Activated CD8-positive, alpha-beta T cell treated with anti-CD3 and anti-CD28 coated beads, Interleukin-2, amount 10 ng/mL, durations not matched to agents 7 days and 5 days (primary cell): ENCODE measurements around the gene CHD2. TPM values are rescaled to one million over a fixed set of nuclear protein-coding genes. Genes with fewer than 3 reads are reported as not detected.
"Not testable (repeated sequence)": the region's sequence is repeated elsewhere in the genome, so short reads cannot be mapped to it uniquely, and the experiment has no call there.

Source experiments
- ATAC-seq: fragments of 150-1000 bp; cut with Tn5 transposase; one replicate; pipeline ENCODE4 v1.10.0; 2021; ENCODE audit warnings: moderate library complexity
- CTCF ChIA-PET: fragments of 350-600 bp; sonication (Branson Sonifier 250); formaldehyde crosslinking; loops from one replicate; lab custom pipeline; 2021; ENCODE audit warnings: antibody characterized with exemption; lab: Charles Lee
- POLR2A ChIA-PET: fragments of 350-600 bp; sonication (Branson Sonifier 250); formaldehyde crosslinking; loops from one replicate; lab custom pipeline; 2021; ENCODE audit warnings: antibody characterized with exemption; lab: Charles Lee
- DNase-seq: peaks from one replicate; pipeline ENCODE4 v3.0.0-alpha.2; 2020
- H3K27ac Mint-ChIP-seq: one replicate; pipeline ENCODE4 v1.8.0; 2021; ENCODE audit warnings: mild to moderate bottlenecking, mixed read lengths
- H3K27me3 Mint-ChIP-seq: one replicate; pipeline ENCODE4 v1.8.0; 2021; ENCODE audit warnings: low read depth, mixed read lengths
- H3K36me3 Mint-ChIP-seq: one replicate; pipeline ENCODE4 v1.8.0; 2021; ENCODE audit warnings: low read depth, mixed read lengths
- H3K4me1 Mint-ChIP-seq: one replicate; pipeline ENCODE4 v1.8.0; 2021; ENCODE audit warnings: low read depth, mixed read lengths
- H3K4me3 Mint-ChIP-seq: one replicate; pipeline ENCODE4 v1.8.0; 2021; ENCODE audit warnings: mild to moderate bottlenecking, mixed read lengths
- H3K9me3 Mint-ChIP-seq: one replicate; pipeline ENCODE4 v1.8.0; 2022; ENCODE audit warnings: mixed read lengths; ENCODE audit not compliant: insufficient read depth
- total RNA-seq, 2 experiments: library from RNA; stranded (reverse); gene quantifications; one replicate each; pipeline ENCODE4 v1.2.3, GENCODE V29; 2021

Gene CHD2
- total RNA-seq, 2 experiments from 2014 or later = 137 to 144 TPM

GRCh38 chr15:92917598-92918407 lies 17.7 kb downstream of the CHD2 start:
- Mint-ChIP-seq H3K27me3 (no peaks in the 10 kb centered on the region), H3K9me3 (no peaks in the 10 kb centered on the region), H3K27ac (peak overlapping the region; percentile 79), H3K36me3 (peaks cover 70% of the 10 kb centered on the region), H3K4me3 (peak overlapping the region; percentile 12), H3K4me1 (peaks cover 84% of the 10 kb centered on the region)
- ChIA-PET POLR2A (interaction anchor here (1.0 to 8.9 kb wide), 6 partner anchors 13 to 121 kb away, joined by 3 to 123 read pairs (median 54); partner anchors contain the start of gene CHD2), CTCF (interaction anchor here (0.6 to 7.5 kb wide), 31 partner anchors 9 to 202 kb away, joined by 3 to 90 read pairs (median 4); partner anchors contain the start of gene CHD2)
- DNase-seq = peak; percentile 97
- ATAC-seq = peak; percentile 36

GRCh38 chr15:92918881-92919280 lies 18.8 kb downstream of the CHD2 start:
- Mint-ChIP-seq H3K4me1 (peaks cover 81% of the 10 kb centered on the region), H3K36me3 (peaks cover 71% of the 10 kb centered on the region)
- not testable (repeated sequence) for H3K9me3 Mint-ChIP-seq, H3K4me3 Mint-ChIP-seq, ATAC-seq, H3K27ac Mint-ChIP-seq, DNase-seq, H3K27me3 Mint-ChIP-seq
- ChIA-PET POLR2A (interaction anchor here (1.4 to 8.9 kb wide), 4 partner anchors 15 to 122 kb away, joined by 3 to 123 read pairs (median 106); partner anchors contain the start of gene CHD2), CTCF (interaction anchor here (0.7 to 7.5 kb wide), 8 partner anchors 9 to 121 kb away, joined by 4 to 90 read pairs (median 18); partner anchors contain the start of gene CHD2)

GRCh38 chr15:92920595-92921161 lies 20.6 kb downstream of the CHD2 start:
- Mint-ChIP-seq H3K36me3 (peaks cover 79% of the 10 kb centered on the region), H3K27me3 (no peaks in the 10 kb centered on the region), H3K27ac (peak overlapping the region; percentile 64), H3K9me3 (no peaks in the 10 kb centered on the region), H3K4me3 (no peak overlapping the region), H3K4me1 (peaks cover 72% of the 10 kb centered on the region)
- ChIA-PET POLR2A (interaction anchor here (0.9 to 8.9 kb wide), 6 partner anchors 13 to 111 kb away, joined by 3 to 105 read pairs (median 7); partner anchors contain the start of gene CHD2), CTCF (interaction anchor here (0.7 to 5.2 kb wide), 10 partner anchors 13 to 206 kb away, joined by 3 to 87 read pairs (median 5); no protein-coding TSS in a partner anchor)
- DNase-seq (no peak), ATAC-seq (no peak)

GRCh38 chr15:92921215-92922131 lies 21.3 kb downstream of the CHD2 start:
- DNase-seq (no peak), ATAC-seq (no peak)
- CTCF ChIA-PET = interaction anchor here (0.7 to 5.2 kb wide), 12 partner anchors 13 to 207 kb away, joined by 3 to 87 read pairs (median 4); no protein-coding TSS in a partner anchor
- POLR2A ChIA-PET = interaction anchor here (0.8 to 8.9 kb wide), 7 partner anchors 14 to 112 kb away, joined by 3 to 105 read pairs (median 5); partner anchors contain the start of gene CHD2
- Mint-ChIP-seq H3K9me3 (no peaks in the 10 kb centered on the region), H3K4me1 (peaks cover 69% of the 10 kb centered on the region), H3K27ac (peak overlapping the region; percentile 64), H3K27me3 (no peaks in the 10 kb centered on the region), H3K4me3 (peak overlapping the region; percentile 3), H3K36me3 (peaks cover 78% of the 10 kb centered on the region)

- DNase-seq (no peak), ATAC-seq (peak; percentile 24)
- H3K27ac Mint-ChIP-seq = peak overlapping the region; percentile 64
- POLR2A ChIA-PET = interaction anchor here (1.7 to 8.9 kb wide), 3 partner anchors 22 to 113 kb away, joined by 9 to 105 read pairs (median 15); partner anchors contain the start of gene CHD2
- CTCF ChIA-PET = interaction anchor here (1.0 to 6.9 kb wide), 9 partner anchors 16 to 125 kb away, joined by 3 to 87 read pairs (median 6); no protein-coding TSS in a partner anchor
- no peaks in the 10 kb centered on the region for H3K9me3 Mint-ChIP-seq
- H3K36me3 Mint-ChIP-seq = peaks cover 79% of the 10 kb centered on the region
- no peak overlapping the region for H3K4me3 Mint-ChIP-seq
- peaks cover 63% of the 10 kb centered on the region for H3K4me1 Mint-ChIP-seq
- H3K27me3 Mint-ChIP-seq = no peaks in the 10 kb centered on the region
Observed at GRCh38 chr15:92922418-92923002, 22.4 kb downstream of the CHD2 start.

DNA sequence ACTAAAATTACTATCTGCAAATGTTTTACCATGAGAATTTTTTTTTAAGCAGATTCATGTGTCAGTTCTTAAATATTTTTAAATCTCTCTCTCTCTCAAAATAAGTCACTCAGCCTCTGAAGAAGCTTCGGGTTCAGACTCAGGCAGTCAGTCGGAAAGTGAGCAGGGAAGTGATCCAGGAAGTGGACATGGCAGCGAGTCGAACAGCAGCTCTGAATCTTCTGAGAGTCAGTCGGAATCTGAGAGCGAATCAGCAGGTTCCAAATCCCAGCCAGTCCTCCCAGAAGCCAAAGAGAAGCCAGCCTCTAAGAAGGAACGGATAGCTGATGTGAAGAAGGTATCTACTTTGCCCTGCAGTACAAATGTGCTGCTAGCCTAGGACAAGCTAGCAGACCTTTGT lies 24.1 kb downstream of the CHD2 start:
- peaks cover 88% of the 10 kb centered on the region for H3K36me3 Mint-ChIP-seq
- DNase-seq = no peak
- POLR2A ChIA-PET = interaction anchor here (1.1 to 1.4 kb wide), 2 partner anchors 42 to 115 kb away, joined by 4 read pairs; no protein-coding TSS in a partner anchor
- CTCF ChIA-PET = interaction anchor here (2.1 to 6.9 kb wide), 3 partner anchors 14 to 127 kb away, joined by 5 to 43 read pairs (median 16); no protein-coding TSS in a partner anchor
- peaks cover 63% of the 10 kb centered on the region for H3K4me1 Mint-ChIP-seq
- H3K27me3 Mint-ChIP-seq = no peaks in the 10 kb centered on the region
- no peaks in the 10 kb centered on the region for H3K9me3 Mint-ChIP-seq
- ATAC-seq = no peak
- no peak overlapping the region for H3K4me3 Mint-ChIP-seq
- peak overlapping the region; percentile 32 for H3K27ac Mint-ChIP-seq

DNA sequence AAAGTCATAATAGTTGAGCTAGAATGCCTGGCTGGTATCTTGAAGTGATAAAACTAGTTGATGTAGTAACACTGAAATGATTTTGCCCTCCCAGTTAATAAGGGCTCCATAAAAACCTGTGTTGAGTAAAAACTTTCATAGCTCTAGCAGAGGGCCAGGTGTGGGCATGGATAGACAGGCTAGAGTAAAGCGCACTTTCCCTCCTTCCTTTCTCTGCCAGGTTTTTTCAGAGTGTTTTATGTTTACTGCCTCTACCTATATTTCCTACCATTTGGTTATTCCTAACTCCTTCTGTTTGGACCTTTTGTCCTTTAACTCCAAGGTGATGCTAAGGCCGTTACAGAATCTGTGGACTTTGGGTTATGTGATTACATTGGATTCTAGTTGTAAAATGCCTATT lies 25.3 kb downstream of the CHD2 start:
- POLR2A ChIA-PET = no interaction called here
- CTCF ChIA-PET = interaction anchor here (0.8 to 6.9 kb wide), 10 partner anchors 11 to 128 kb away, joined by 3 to 43 read pairs (median 4); no protein-coding TSS in a partner anchor
- H3K9me3 Mint-ChIP-seq = no peaks in the 10 kb centered on the region
- H3K27me3 Mint-ChIP-seq = no peaks in the 10 kb centered on the region
- peaks cover 89% of the 10 kb centered on the region for H3K36me3 Mint-ChIP-seq
- no peak overlapping the region for H3K4me3 Mint-ChIP-seq
- H3K4me1 Mint-ChIP-seq = peaks cover 53% of the 10 kb centered on the region
- H3K27ac Mint-ChIP-seq = no peak overlapping the region
- ATAC-seq (no peak), DNase-seq (no peak)

- ChIA-PET POLR2A (interaction anchor here (1.3 kb wide), 1 partner anchor 46 kb away, joined by 3 read pairs; no protein-coding TSS in a partner anchor), CTCF (interaction anchor here (1.0 to 6.9 kb wide), 7 partner anchors 10 to 131 kb away, joined by 3 to 43 read pairs (median 5); no protein-coding TSS in a partner anchor)
- no peak for DNase-seq
- H3K4me1 Mint-ChIP-seq = peaks cover 25% of the 10 kb centered on the region
- peaks cover 83% of the 10 kb centered on the region for H3K36me3 Mint-ChIP-seq
- no peak for ATAC-seq
- no peaks in the 10 kb centered on the region for H3K9me3 Mint-ChIP-seq
- no peaks in the 10 kb centered on the region for H3K27me3 Mint-ChIP-seq
- H3K4me3 Mint-ChIP-seq = no peak overlapping the region
- peak overlapping the region; percentile 11 for H3K27ac Mint-ChIP-seq
Observed at GRCh38 chr15:92928225-92928750, 28.2 kb downstream of the CHD2 start.

DNA sequence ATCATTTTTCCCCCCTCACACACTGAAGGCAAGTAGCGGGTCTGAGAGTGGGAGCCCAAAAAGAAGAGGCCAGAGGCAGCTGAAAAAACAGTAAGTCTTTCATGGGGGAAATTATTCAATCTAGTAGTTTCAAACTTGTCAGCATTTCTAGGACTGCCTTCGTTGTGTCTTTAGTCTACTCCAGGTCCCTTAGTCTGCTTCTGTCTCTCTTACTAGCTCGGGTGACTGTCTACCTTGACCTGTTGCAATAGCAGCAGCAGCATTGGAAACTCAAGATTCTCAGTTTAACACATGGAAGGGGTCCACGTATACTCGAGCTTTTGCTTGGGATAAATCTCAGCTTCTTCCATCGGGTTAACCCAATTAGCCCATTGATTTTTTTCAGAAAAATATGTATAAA lies 28.9 kb downstream of the CHD2 start:
- Mint-ChIP-seq H3K27me3 (no peaks in the 10 kb centered on the region), H3K27ac (no peak overlapping the region), H3K36me3 (peaks cover 86% of the 10 kb centered on the region), H3K4me3 (no peak overlapping the region), H3K4me1 (peaks cover 24% of the 10 kb centered on the region), H3K9me3 (no peaks in the 10 kb centered on the region)
- POLR2A ChIA-PET = interaction anchor here (1.3 kb wide), 1 partner anchor 46 kb away, joined by 3 read pairs; no protein-coding TSS in a partner anchor
- ATAC-seq = no peak
- CTCF ChIA-PET = interaction anchor here (1.0 to 6.9 kb wide), 5 partner anchors 10 to 132 kb away, joined by 3 to 43 read pairs (median 4); no protein-coding TSS in a partner anchor
- DNase-seq = no peak
